ENCODE measurements around the gene NUDCD3. TPM values are rescaled to one million over a fixed set of nuclear protein-coding genes. Genes with fewer than 3 reads are reported as not detected.

NUDCD3 gene
- total RNA-seq, 4 donors from 2014 or later, result 44.9 to 92.4 (median 73.0) TPM

DNA sequence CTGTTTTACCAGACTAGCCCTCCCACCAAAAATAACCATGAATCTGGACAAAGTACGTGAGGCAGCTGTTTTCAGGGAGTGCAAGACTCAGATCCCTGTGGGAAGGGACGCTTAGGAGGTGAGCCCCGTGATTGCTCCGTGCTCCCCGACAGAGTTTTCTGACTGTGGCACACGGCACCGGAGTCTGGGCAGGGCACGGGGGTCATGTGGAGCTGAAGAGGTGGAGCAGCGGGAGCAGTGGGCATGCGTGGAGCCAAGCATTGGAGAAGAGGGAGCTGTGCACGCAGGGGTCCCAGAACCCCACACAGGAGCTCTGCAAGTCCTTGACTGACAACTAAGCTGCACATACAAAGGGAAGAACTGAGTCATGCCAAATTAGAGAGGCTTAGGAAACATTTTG lies 154.0 kb downstream of the NUDCD3 start:
- 88% methylated on average over 11 of the region's 11 CpGs for WGBS
- Histone ChIP-seq H3K9me3 (peaks cover 0 to 16% (median 8%) of the 10 kb centered on the region in 4 donors), H3K4me1 (peaks cover 3 to 10% (median 5%) of the 10 kb centered on the region in 4 donors)

GRCh38 chr7:44335184-44335583 lies 155.3 kb downstream of the NUDCD3 start:
- no peak for TF ChIP-seq POLR2A (IDR thresholded peaks at IDR 0.05; ENCODE audit: low read depth)
- no peaks in the 10 kb centered on the region for H3K27me3 ChIP-seq
- H3K4me3 ChIP-seq, result no peak overlapping the region
- H3K4me1 ChIP-seq, result peaks cover 3 to 10% (median 5%) of the 10 kb centered on the region in 4 donors
- peaks cover 0 to 16% (median 8%) of the 10 kb centered on the region in 4 donors for H3K9me3 ChIP-seq
- no peaks in the 10 kb centered on the region for H3K36me3 ChIP-seq
- WGBS, result 93% methylated on average over 4 of the region's 4 CpGs
- no peak overlapping the region for H3K27ac ChIP-seq (replicated peaks in 1 of 4)
- DNase-seq (ENCODE audit: extremely low spot score), result no peak
- intact Hi-C loops (cut with DNase I), result no loop called here

More for the DNA sequence above, 154.0 kb downstream of the NUDCD3 start:
- TF ChIP-seq, protein P1, sequence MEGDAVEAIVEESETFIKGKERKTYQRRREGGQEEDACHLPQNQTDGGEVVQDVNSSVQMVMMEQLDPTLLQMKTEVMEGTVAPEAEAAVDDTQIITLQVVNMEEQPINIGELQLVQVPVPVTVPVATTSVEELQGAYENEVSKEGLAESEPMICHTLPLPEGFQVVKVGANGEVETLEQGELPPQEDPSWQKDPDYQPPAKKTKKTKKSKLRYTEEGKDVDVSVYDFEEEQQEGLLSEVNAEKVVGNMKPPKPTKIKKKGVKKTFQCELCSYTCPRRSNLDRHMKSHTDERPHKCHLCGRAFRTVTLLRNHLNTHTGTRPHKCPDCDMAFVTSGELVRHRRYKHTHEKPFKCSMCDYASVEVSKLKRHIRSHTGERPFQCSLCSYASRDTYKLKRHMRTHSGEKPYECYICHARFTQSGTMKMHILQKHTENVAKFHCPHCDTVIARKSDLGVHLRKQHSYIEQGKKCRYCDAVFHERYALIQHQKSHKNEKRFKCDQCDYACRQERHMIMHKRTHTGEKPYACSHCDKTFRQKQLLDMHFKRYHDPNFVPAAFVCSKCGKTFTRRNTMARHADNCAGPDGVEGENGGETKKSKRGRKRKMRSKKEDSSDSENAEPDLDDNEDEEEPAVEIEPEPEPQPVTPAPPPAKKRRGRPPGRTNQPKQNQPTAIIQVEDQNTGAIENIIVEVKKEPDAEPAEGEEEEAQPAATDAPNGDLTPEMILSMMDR (IDR thresholded peaks at IDR 0.05), result no peak
- TF ChIP-seq POLR2AphosphoS5 (IDR thresholded peaks at IDR 0.05), result no peak
- DNase-seq (ENCODE audit: extremely low spot score), result no peak
- H3K36me3 ChIP-seq, result no peaks in the 10 kb centered on the region
- H3K4me3 ChIP-seq, result no peak overlapping the region
- intact Hi-C loops (cut with DNase I), result no loop called here
- H3K27me3 ChIP-seq, result no peaks in the 10 kb centered on the region
- no peak overlapping the region for H3K27ac ChIP-seq (replicated peaks in 1 of 4)

- intact Hi-C loops (cut with DNase I), result no loop called here
- H3K36me3 ChIP-seq, result no peaks in the 10 kb centered on the region
- WGBS, result 95% methylated on average over 9 of the region's 11 CpGs
- TF ChIP-seq, protein P1 (IDR thresholded peaks at IDR 0.05), result no peak
- TF ChIP-seq EP300 (IDR thresholded peaks at IDR 0.05), result no peak
- TF ChIP-seq POLR2A (IDR thresholded peaks at IDR 0.05; ENCODE audit: low read depth), result no peak
- no peak for TF ChIP-seq POLR2AphosphoS5 (IDR thresholded peaks at IDR 0.05)
- H3K27me3 ChIP-seq, result no peaks in the 10 kb centered on the region
- peaks cover 3 to 10% (median 5%) of the 10 kb centered on the region in 4 donors for H3K4me1 ChIP-seq
- DNase-seq (ENCODE audit: extremely low spot score), result no peak
- no peak overlapping the region for H3K27ac ChIP-seq (replicated peaks in 1 of 4)
- H3K4me3 ChIP-seq, result no peak overlapping the region
- peaks cover 0 to 16% (median 8%) of the 10 kb centered on the region in 4 donors for H3K9me3 ChIP-seq
Measured at GRCh38 chr7:44334734-44335097, 155.7 kb downstream of the NUDCD3 start.

DNA sequence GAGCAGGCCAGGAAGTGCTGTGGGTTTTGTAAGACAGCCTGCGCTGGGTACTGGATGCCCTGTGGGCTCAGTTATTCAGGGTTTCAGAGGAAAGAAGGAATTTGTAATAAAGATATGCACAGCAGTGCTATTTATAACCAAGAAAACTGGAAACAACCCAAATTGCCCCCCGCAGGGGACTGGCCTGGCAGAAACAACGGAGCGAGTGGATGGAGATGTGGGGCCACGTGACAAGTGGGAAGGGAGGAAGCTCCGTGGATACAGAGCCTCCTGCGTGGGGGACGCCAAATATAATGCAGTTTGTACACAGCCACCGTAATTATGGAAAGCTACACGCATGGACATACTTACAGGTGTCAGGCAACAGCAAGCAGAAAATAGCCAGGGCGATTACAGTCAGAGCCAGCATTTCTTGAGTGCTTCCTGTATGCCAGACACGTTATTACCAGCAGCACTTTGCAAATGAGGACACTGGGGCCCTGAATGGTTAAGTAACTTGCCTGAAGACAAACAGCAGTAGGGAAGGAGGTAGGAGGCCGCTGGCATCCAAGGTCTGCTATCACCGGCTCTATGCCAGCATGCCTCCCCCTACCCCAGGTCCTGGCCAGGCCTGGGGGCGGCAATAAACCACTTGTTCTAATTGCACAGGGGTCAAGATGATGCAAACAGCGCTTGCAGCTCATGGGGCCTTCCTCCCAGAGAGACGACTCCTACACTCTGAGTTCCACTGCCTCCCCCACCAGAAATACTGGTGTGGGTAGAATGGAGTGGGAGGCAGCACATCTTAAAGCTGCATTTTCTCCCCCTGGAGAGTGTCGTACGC lies 156.3 kb downstream of the NUDCD3 start:
- H3K27ac ChIP-seq (replicated peaks in 1 of 4), result no peak overlapping the region

GRCh38 chr7:44331682-44332081 lies 158.8 kb downstream of the NUDCD3 start:
- H3K27ac ChIP-seq (replicated peaks in 1 of 4), result no peak overlapping the region
- peaks cover 0 to 15% (median 0%) of the 10 kb centered on the region in 4 donors for H3K27me3 ChIP-seq
- 63% methylated on average over 5 of the region's 5 CpGs for WGBS
- peaks cover 0 to 6% (median 3%) of the 10 kb centered on the region in 4 donors for H3K9me3 ChIP-seq
- H3K4me3 ChIP-seq, result no peak overlapping the region
- TF ChIP-seq POLR2AphosphoS5 (IDR thresholded peaks at IDR 0.05) (no peak), POLR2A (IDR thresholded peaks at IDR 0.05; ENCODE audit: low read depth) (no peak), EP300 (IDR thresholded peaks at IDR 0.05) (no peak)
- TF ChIP-seq, protein P1 (IDR thresholded peaks at IDR 0.05), result no peak
- no peak for DNase-seq (ENCODE audit: extremely low spot score)
- H3K4me1 ChIP-seq, result peaks cover 3 to 10% (median 5%) of the 10 kb centered on the region in 4 donors
- intact Hi-C loops (cut with DNase I), result no loop called here
- no peaks in the 10 kb centered on the region for H3K36me3 ChIP-seq

More for the DNA sequence above, 156.3 kb downstream of the NUDCD3 start:
- TF ChIP-seq EP300 (IDR thresholded peaks at IDR 0.05) (no peak), POLR2A (IDR thresholded peaks at IDR 0.05; ENCODE audit: low read depth) (no peak), POLR2AphosphoS5 (IDR thresholded peaks at IDR 0.05) (no peak)
- TF ChIP-seq, protein P1 (IDR thresholded peaks at IDR 0.05), result no peak
- Histone ChIP-seq H3K4me3 (no peak overlapping the region), H3K9me3 (peaks cover 0 to 16% (median 8%) of the 10 kb centered on the region in 4 donors), H3K4me1 (peaks cover 3 to 10% (median 5%) of the 10 kb centered on the region in 4 donors), H3K36me3 (no peaks in the 10 kb centered on the region), H3K27me3 (no peaks in the 10 kb centered on the region)
- intact Hi-C loops (cut with DNase I), result no loop called here
- DNase-seq (ENCODE audit: extremely low spot score), result peak; percentile 90
- WGBS, result 57% methylated on average over 19 of the region's 19 CpGs

Measured in esophagus muscularis mucosa (tissue), 4 donors.